GM12865 (cell line): ENCODE measurements around the gene HEATR1.

Experiments used
- DNase-seq: peaks from one replicate; pipeline ENCODE4 v3.0.0; 2010; ENCODE audit warnings: low read depth
- H3K4me3 ChIP-seq: 2 replicates; pipeline ENCODE4 v1.5.1; 2011; ENCODE audit warnings: mild to moderate bottlenecking, low read depth, low read length, control low read depth
- TF ChIP-seq, protein P1 (sequence below): IDR thresholded peaks from 2 replicates; pipeline ENCODE4 v1.5.1; 2011; ENCODE audit warnings: low read length, control low read depth, low read depth, inconsistent platforms; ENCODE audit not compliant: insufficient read depth; ENCODE audit errors: missing control alignments

The HEATR1 gene

DNA sequence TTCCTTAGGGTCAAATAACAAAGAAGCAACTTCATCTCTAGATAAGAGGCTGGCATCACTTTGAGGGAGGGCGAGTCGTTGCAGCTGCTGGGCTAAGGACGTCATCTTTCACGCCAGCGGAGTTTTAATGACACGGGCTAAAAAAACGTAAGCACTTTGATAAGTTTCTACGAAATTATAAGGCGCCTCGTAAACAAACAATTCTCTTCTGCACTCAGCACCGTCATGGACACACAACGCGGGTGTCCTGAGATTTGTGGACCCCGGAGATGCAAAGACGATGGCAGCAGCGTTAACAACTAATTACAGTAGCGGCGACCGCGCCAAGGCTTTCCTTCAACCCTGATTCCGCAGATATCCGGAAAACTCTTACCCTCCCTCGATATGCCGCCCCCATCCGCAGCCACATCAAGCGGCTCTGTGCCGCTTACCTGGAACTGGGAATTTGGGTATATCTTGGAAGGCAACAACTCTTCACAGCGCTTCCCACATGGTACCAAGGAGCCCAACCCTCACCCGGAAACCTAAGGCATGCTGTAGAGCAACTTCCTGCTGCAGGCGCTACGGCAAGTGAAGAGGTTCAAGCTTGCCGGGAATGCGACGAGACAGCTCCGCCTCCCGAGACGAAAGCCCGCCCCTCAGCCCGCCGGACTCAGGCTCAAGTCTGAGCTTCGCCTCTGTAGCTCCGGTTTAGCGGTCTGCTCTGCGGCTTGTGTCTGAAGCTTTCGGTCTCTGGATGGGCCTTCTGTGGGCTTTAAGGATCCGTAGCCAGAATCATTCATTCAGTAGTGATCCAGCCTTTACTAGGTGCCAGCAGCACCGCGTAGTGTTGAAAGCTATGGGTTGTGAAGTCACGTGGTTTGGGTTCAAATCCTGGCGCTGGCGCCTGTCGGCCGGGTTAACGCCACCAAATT is at the start of gene HEATR1:
Gene HEATR1 (minus strand): TSS at position 526 of the 914 bp plus-strand sequence. CDS start 421 bp downstream, at position 105.
- TF ChIP-seq, protein P1, sequence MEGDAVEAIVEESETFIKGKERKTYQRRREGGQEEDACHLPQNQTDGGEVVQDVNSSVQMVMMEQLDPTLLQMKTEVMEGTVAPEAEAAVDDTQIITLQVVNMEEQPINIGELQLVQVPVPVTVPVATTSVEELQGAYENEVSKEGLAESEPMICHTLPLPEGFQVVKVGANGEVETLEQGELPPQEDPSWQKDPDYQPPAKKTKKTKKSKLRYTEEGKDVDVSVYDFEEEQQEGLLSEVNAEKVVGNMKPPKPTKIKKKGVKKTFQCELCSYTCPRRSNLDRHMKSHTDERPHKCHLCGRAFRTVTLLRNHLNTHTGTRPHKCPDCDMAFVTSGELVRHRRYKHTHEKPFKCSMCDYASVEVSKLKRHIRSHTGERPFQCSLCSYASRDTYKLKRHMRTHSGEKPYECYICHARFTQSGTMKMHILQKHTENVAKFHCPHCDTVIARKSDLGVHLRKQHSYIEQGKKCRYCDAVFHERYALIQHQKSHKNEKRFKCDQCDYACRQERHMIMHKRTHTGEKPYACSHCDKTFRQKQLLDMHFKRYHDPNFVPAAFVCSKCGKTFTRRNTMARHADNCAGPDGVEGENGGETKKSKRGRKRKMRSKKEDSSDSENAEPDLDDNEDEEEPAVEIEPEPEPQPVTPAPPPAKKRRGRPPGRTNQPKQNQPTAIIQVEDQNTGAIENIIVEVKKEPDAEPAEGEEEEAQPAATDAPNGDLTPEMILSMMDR: peak; percentile 10
- peak; percentile 96 for DNase-seq

DNA sequence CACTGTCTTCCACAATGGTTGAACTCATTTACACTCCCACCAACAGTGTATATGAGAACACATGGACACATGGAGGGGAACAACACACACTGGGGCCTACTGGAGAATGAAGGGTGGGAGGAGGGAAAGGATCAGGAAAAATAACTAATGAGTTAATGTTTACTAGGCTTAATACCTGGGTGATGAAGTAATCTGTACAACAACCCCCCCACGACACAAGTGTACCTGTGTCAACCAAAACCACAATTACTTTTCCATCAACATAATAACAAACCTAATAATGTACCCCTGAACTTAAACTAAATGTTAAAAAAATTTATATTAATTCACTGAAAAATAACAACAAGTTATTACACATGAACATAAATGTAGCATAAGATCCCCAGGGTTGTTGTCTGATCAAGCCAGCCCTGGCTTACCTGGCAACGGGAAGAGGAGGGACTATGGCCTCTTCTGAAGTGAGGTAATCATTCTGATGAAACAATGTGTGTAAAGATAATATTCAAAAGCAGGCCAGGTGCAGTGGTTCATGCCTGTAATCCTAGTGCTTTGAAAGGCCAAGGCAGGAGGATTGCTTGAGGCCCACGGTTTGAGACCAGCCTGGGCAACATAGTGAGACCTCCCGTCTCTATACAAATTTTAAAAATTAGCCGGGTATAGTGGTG is 40.8 kb upstream of the HEATR1 start:
- H3K4me3 ChIP-seq: no peak overlapping the region
- TF ChIP-seq, protein P1: no peak
- no peak for DNase-seq

More for the DNA sequence above, at the start of gene HEATR1:
- peak within 1 kb of the TSS; percentile 64 for H3K4me3 ChIP-seq

DNA sequence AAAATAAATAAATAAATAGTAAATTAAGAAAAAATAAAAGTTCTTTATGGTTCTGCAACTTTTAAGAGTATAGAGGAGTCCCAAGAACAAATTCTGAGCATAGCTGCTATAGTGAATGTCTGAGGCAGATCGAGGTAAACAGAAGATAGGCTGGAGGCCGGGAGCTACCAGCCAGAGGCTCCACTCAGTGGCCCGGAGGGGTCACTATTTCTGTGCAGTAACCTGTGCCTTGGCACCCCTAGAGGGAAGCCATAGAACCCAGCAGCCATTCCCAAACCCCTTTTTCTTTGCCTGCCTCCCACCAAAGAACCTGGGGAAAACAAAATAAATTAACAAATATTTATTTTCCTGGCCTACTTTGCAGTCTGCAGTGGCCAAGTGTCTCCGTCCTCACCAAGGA is 38.4 kb upstream of the HEATR1 start:
- TF ChIP-seq, protein P1: no peak
- DNase-seq: no peak
- H3K4me3 ChIP-seq: no peak overlapping the region

- DNase-seq: no peak
- no peak overlapping the region for H3K4me3 ChIP-seq
- TF ChIP-seq, protein P1: no peak
These were observed 35.4 kb upstream of the HEATR1 start for GRCh38 chr1:236639686-236640085.

- TF ChIP-seq, protein P1: no peak
- no peak for DNase-seq
- no peak overlapping the region for H3K4me3 ChIP-seq
These were observed 34.6 kb upstream of the HEATR1 start for GRCh38 chr1:236638945-236639344.

DNA sequence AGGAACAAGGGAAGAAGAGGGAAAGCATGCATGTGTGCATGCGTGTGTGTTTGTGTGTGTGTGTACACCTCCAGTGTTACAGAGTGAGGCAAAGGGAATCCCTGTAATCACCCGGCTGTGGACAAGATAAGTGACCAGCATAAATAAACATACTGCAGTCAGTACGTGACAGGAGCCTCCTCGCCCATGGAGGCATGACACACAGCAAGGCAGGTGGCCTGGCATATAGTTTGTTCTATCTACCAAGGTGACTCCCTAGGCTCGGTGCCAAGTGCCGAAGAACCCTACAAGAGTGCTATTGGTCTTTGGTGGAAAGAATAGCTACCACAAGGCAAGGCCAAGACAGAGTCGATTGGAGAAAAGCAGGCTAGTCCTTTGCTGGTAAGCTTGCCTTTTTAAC is 31.7 kb upstream of the HEATR1 start:
- no peak overlapping the region for H3K4me3 ChIP-seq
- TF ChIP-seq, protein P1: no peak

More for the DNA sequence above, 31.7 kb upstream of the HEATR1 start:
- no peak for DNase-seq
